Spleen (tissue), 7 donors: Measurements from ENCODE around the gene ZNRF3.

Experiments used
- CTCF ChIP-seq, 11 experiments: fragments of 200-600 bp in 7 of 11; fragments of 450-650 bp in 4 of 11; sonication (generic) in 4 of 11; IDR thresholded peaks in 8 of 11; conservative IDR thresholded peaks in 3 of 11; 1 replicate in 7 of 11; 2 replicates in 4 of 11; pipeline versions ENCODE4 v1.4.0 to v1.8.0; 2016 to 2021; ENCODE audit warnings: antibody characterized with exemption in 11 of 11, inconsistent platforms in 4 of 11, mild to moderate bottlenecking in 1 of 11
- POLR2A ChIP-seq, 3 donors: fragments of 450-650 bp; IDR thresholded peaks; one replicate each; pipeline ENCODE4 v1.5.1; 2017; ENCODE audit warnings: antibody characterized with exemption in 3 of 3, mild to moderate bottlenecking in 1 of 3
- POLR2AphosphoS5 ChIP-seq, 3 donors: sonication (generic); formaldehyde crosslinking; IDR thresholded peaks; one replicate each; pipeline ENCODE4 v1.5.1; 2017; ENCODE audit warnings: antibody characterized with exemption in 3 of 3
- donor health status: DM: no; HTN: no; CAD: no; lungs with moderate emphysema.
- donor health status: DM: no; HTN: no; CAD: no.
- donor health status: DM: no; HTN: no; CAD: no.

GRCh38 chr22:28938286-28938833 is 55.0 kb downstream of the ZNRF3 start:
- TF ChIP-seq CTCF (IDR thresholded peaks at IDR 0.05 in 8 of 11, conservative IDR thresholded peaks at IDR 0.05 in 3 of 11) (no peak), POLR2A (IDR thresholded peaks at IDR 0.05) (no peak), POLR2AphosphoS5 (IDR thresholded peaks at IDR 0.05) (no peak)
